Thoracic aorta (tissue), 2 donors: ENCODE measurements around the gene PDZD4. TPM values are rescaled to one million over a fixed set of nuclear protein-coding genes. Genes with fewer than 3 reads are reported as not detected.

Experiments used
- ATAC-seq: fragments of 150-250 bp; one replicate; pipeline ENCODE4 v1.8.0; 2017; ENCODE audit warnings: low read depth; ENCODE audit not compliant: insufficient number of reproducible peaks, low FRiP score
- DNase-seq: peaks from one replicate; pipeline ENCODE4 v3.0.0-alpha.2; 2020; ENCODE audit warnings: low spot score
- H3K27ac ChIP-seq, 2 donors: fragments of 200-600 bp; sonication (generic); 1 replicate in 1 of 2; 2 replicates in 1 of 2; pipeline ENCODE4 v1.5.1; 2016; ENCODE audit warnings: mild to moderate bottlenecking in 2 of 2, moderate library complexity in 2 of 2
- H3K27me3 ChIP-seq: fragments of 200-600 bp; sonication (generic); replicated peaks from 2 replicates; pipeline ENCODE4 v1.6.0; 2016; ENCODE audit warnings: mild to moderate bottlenecking; ENCODE audit not compliant: insufficient read depth
- H3K36me3 ChIP-seq: fragments of 200-600 bp; sonication (generic); one replicate; pipeline ENCODE4 v1.5.1; 2016
- H3K4me1 ChIP-seq, 2 donors: fragments of 200-600 bp; sonication (generic); 1 replicate in 1 of 2; 2 replicates in 1 of 2; pipeline versions ENCODE4 v1.5.1 to v1.6.0; 2016; ENCODE audit warnings: low read depth in 2 of 2, mild to moderate bottlenecking in 1 of 2; ENCODE audit not compliant: control insufficient read depth in 1 of 2
- H3K4me3 ChIP-seq: fragments of 200-600 bp; sonication (generic); 2 replicates; pipeline ENCODE4 v1.5.1; 2016; ENCODE audit warnings: mild to moderate bottlenecking
- H3K9me3 ChIP-seq: fragments of 200-600 bp; sonication (generic); 2 replicates; pipeline ENCODE4 v1.5.1; 2016
- total RNA-seq, 2 donors: library from RNA; depleted of rRNA; stranded (reverse); fragments of >200 nt; gene quantifications; one replicate each; pipeline versions ENCODE4 v1.1.0 to v1.2.3, GENCODE V29; 2016
- TF ChIP-seq, protein P1 (sequence below): fragments of 200-600 bp; sonication (generic); IDR thresholded peaks from one replicate; pipeline ENCODE4 v1.5.1; 2019; ENCODE audit warnings: antibody characterized with exemption

Gene PDZD4
- total RNA-seq, 2 donors from 2014 or later = 4.4 to 11.6 TPM

DNA sequence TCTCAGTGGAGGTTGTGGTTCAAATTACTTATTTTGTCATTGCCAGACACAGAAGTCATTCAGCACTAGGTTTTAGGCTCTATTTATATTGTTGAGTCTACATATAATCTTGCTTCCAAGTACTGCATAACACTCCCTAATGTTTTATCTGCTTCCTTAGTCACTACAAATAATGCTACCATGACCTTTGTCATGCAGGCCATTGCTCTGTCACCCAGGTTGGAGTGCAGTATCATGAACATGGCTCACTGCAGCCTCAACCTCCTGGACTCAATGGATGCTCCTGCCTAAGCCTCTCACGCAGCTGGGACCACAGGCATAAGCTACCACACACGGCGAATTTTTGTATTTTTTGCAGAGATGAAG lies 23.5 kb upstream of the PDZD4 start:
- TF ChIP-seq, protein P1, sequence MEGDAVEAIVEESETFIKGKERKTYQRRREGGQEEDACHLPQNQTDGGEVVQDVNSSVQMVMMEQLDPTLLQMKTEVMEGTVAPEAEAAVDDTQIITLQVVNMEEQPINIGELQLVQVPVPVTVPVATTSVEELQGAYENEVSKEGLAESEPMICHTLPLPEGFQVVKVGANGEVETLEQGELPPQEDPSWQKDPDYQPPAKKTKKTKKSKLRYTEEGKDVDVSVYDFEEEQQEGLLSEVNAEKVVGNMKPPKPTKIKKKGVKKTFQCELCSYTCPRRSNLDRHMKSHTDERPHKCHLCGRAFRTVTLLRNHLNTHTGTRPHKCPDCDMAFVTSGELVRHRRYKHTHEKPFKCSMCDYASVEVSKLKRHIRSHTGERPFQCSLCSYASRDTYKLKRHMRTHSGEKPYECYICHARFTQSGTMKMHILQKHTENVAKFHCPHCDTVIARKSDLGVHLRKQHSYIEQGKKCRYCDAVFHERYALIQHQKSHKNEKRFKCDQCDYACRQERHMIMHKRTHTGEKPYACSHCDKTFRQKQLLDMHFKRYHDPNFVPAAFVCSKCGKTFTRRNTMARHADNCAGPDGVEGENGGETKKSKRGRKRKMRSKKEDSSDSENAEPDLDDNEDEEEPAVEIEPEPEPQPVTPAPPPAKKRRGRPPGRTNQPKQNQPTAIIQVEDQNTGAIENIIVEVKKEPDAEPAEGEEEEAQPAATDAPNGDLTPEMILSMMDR = no peak
- ATAC-seq (no peak), DNase-seq (no peak)

DNA sequence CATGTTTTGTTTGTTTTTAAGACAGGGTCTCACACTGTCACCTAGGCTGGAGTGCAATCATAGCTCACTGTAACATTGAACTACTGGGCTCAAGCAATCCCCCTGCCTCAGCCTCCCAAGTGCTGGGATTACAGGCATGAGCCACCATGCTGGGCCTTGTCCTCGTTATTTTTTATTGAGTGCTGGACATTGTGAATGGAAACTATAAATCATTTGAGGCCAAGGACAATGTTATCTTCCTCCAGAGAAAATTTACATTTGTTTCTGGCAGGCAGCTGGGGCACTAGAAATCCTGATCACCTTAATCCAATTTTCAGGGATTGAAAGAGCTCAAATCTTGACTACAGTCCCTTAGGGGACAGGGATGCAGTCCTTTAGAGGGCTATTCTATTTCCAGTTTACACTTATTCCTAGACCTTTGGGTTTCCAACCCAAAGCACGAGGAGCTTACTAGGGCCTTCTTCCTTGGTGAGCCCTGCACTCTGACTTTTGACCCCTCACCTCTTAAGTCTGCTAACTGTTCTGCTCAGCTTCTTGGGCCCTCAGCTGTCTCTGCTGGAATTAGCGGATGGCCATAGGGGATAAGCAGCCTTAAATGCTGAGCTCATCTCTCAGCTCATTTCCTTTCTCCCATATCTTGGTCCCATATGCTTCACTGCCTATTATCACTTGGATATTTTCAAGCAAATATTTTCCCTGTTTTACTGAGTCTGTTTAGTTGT lies 23.0 kb upstream of the PDZD4 start:
- Histone ChIP-seq H3K9me3 (no peaks in the 10 kb centered on the region), H3K27me3 (no peaks in the 10 kb centered on the region), H3K4me1 (no peaks in the 10 kb centered on the region), H3K27ac (no peak overlapping the region), H3K36me3 (no peaks in the 10 kb centered on the region), H3K4me3 (no peak overlapping the region)
- ATAC-seq (no peak), DNase-seq (no peak)
- TF ChIP-seq, protein P1 = no peak

More for the DNA sequence above, 23.5 kb upstream of the PDZD4 start:
- no peaks in the 10 kb centered on the region for H3K36me3 ChIP-seq
- no peak overlapping the region for H3K4me3 ChIP-seq
- H3K27ac ChIP-seq = no peak overlapping the region
- no peaks in the 10 kb centered on the region for H3K9me3 ChIP-seq
- no peaks in the 10 kb centered on the region for H3K4me1 ChIP-seq
- H3K27me3 ChIP-seq = no peaks in the 10 kb centered on the region

DNA sequence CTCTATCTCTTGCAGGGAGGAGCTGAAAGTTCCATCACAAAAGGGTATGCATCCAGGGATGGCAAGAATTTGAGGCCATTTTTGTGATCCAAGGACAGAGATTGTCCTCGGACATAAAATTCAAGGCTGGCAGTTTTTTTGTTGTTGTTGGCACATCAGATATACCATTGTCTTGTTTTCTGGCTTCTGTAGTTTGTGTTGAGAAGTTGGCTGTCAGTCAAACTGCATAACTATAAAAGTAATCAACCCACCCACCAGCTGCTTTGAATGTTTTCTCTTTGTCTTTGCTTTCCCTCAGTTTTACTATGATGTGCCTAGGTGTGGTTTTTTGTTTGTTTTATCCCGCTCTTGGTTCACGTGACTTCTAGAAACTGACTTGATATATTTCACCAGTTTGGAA lies 21.6 kb upstream of the PDZD4 start:
- no peak overlapping the region for H3K4me3 ChIP-seq
- no peak overlapping the region for H3K27ac ChIP-seq
- TF ChIP-seq, protein P1 = no peak
- no peaks in the 10 kb centered on the region for H3K9me3 ChIP-seq
- DNase-seq (no peak), ATAC-seq (no peak)
- no peaks in the 10 kb centered on the region for H3K36me3 ChIP-seq
- no peaks in the 10 kb centered on the region for H3K4me1 ChIP-seq
- H3K27me3 ChIP-seq = no peaks in the 10 kb centered on the region

DNA sequence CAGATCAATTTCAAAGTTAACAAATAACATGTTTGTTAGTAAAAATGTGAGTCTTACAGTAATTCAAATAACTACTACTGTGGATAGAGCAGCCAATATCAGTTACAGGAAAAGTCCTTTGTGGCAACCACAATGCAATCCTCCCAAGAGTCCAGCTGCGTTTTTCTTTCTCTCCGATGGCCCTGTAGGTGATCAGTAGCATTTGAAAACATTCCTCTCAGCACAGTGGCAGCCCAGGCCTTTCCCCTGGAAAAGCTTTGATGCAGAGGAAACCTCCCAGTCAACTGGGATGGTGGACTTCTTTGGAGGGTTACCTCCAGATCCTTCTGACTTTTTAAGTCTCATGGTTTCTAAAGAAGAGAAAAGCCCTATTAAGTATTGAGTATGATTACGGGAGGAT lies 18.0 kb upstream of the PDZD4 start:
- H3K27ac ChIP-seq = no peak overlapping the region
- no peaks in the 10 kb centered on the region for H3K27me3 ChIP-seq
- H3K4me3 ChIP-seq = no peak overlapping the region
- no peak for DNase-seq
- H3K4me1 ChIP-seq = no peaks in the 10 kb centered on the region
- no peaks in the 10 kb centered on the region for H3K36me3 ChIP-seq
- TF ChIP-seq, protein P1 = no peak
- H3K9me3 ChIP-seq = no peaks in the 10 kb centered on the region
- ATAC-seq = no peak

DNA sequence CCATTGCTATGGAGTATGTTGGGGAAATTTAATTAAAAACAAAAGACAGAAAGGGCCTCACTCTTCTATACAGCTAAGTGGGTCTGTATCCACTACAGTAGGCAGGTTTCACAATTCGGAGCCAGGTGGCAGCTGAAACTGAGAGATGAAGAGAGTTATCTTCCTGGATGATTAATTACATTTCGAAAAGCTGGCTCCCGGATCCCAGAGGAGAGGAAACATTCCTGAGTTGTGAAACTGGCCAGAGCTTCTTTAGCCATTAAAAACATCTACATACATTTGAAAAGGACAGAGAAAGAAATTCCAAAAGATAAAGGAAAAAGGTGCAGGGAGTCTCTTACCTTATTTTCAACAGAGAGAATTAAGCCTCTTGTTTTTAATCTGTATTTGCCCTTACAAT lies 15.5 kb upstream of the PDZD4 start:
- H3K4me3 ChIP-seq = no peak overlapping the region
- DNase-seq = no peak
- H3K9me3 ChIP-seq = no peaks in the 10 kb centered on the region
- H3K4me1 ChIP-seq = no peaks in the 10 kb centered on the region
- no peak overlapping the region for H3K27ac ChIP-seq
- H3K27me3 ChIP-seq = no peaks in the 10 kb centered on the region
- no peaks in the 10 kb centered on the region for H3K36me3 ChIP-seq
- TF ChIP-seq, protein P1 = no peak
- ATAC-seq = no peak
